Mammary epithelial cell (primary cell): ENCODE data around the gene GRIP1.

Experiments used
- CTCF ChIP-seq, 2 donors: IDR thresholded peaks in 1 of 2; conservative IDR thresholded peaks in 1 of 2; 2 replicates each; pipeline ENCODE4 v1.5.1; 2011 to 2012; ENCODE audit warnings: inconsistent platforms in 2 of 2, low read length in 2 of 2, mild to moderate bottlenecking in 2 of 2, control low read depth in 1 of 2, low read depth in 1 of 2; ENCODE audit not compliant: insufficient read depth in 1 of 2; ENCODE audit errors: extremely low read depth in 1 of 2
- EZH2 ChIP-seq: IDR thresholded peaks from 2 replicates; pipeline ENCODE4 v1.6.1; 2012; ENCODE audit warnings: low read length, inconsistent platforms, borderline replicate concordance

- TF ChIP-seq CTCF (conservative IDR thresholded peaks at IDR 0.05 in 1 of 2, IDR thresholded peaks at IDR 0.05 in 1 of 2; ENCODE audit: extremely low read depth in 1 of 2, insufficient read depth in 1 of 2, low read depth in 1 of 2, low read length in 2 of 2) (no peak), EZH2 (no peak)
Observed at GRCh38 chr12:66603981-66604479, 74.8 kb downstream of the GRIP1 start.
